Neural cell (in vitro differentiated cells): ENCODE measurements around the gene FAM186B. TPM values are rescaled to one million over a fixed set of nuclear protein-coding genes. Genes with fewer than 3 reads are reported as not detected.

Source experiments
- H2AFZ ChIP-seq: fragments of 200-600, 300-800 bp; sonication (generic), shearing (Covaris generic); 2 replicates; pipeline ENCODE4 v1.6.0; 2014; ENCODE audit warnings: low read depth, mild to moderate bottlenecking, antibody characterized with exemption, low read length, moderate library complexity
- H3F3A ChIP-seq: fragments of 200-600 bp; shearing (Covaris generic); 2 replicates; pipeline ENCODE4 v1.6.1; 2016; ENCODE audit warnings: mild to moderate bottlenecking, moderate library complexity, mixed read lengths, antibody characterized with exemption, low read length; ENCODE audit not compliant: insufficient read depth, poor library complexity, severe bottlenecking
- H3K27ac ChIP-seq: fragments of 200-600, 300-800 bp; sonication (generic), shearing (Covaris generic); 2 replicates; pipeline ENCODE4 v1.5.1; 2014; ENCODE audit warnings: mild to moderate bottlenecking, low read length, moderate library complexity
- H3K27me3 ChIP-seq: fragments of 300-800, 200-600 bp; sonication (generic), shearing (Covaris generic); 2 replicates; pipeline ENCODE4 v1.6.0; 2014; ENCODE audit warnings: mild to moderate bottlenecking, low read depth, low read length, moderate library complexity; ENCODE audit not compliant: insufficient read depth
- H3K36me3 ChIP-seq: fragments of 300-800, 200-600 bp; sonication (generic), shearing (Covaris generic); 2 replicates; pipeline ENCODE4 v1.5.1; 2014; ENCODE audit warnings: mild to moderate bottlenecking, antibody characterized with exemption, low read length, moderate library complexity; ENCODE audit not compliant: insufficient read depth
- H3K4me2 ChIP-seq: fragments of 300-800, 200-600 bp; sonication (generic), shearing (Covaris generic); 2 replicates; pipeline ENCODE4 v1.6.0; 2014; ENCODE audit warnings: mild to moderate bottlenecking, low read length
- H3K4me3 ChIP-seq: fragments of 300-800, 200-600 bp; sonication (generic), shearing (Covaris generic); 2 replicates; pipeline ENCODE4 v1.5.1; 2014; ENCODE audit warnings: mild to moderate bottlenecking, low read length, moderate library complexity
- H3K79me2 ChIP-seq: fragments of 200-600 bp; shearing (Covaris generic); replicated peaks from 2 replicates; pipeline ENCODE4 v1.6.0; 2014; ENCODE audit warnings: mild to moderate bottlenecking, low read length, moderate library complexity; ENCODE audit not compliant: insufficient read depth
- H3K9ac ChIP-seq: fragments of 300-800, 200-600 bp; sonication (generic), shearing (Covaris generic); 2 replicates; pipeline ENCODE4 v1.6.1; 2016; ENCODE audit warnings: mild to moderate bottlenecking, low read length, mixed read lengths
- H3K9me2 ChIP-seq: fragments of 200-600 bp; shearing (Covaris generic); 2 replicates; pipeline ENCODE4 v1.6.1; 2016; ENCODE audit warnings: mild to moderate bottlenecking, low read length, mixed read lengths; ENCODE audit not compliant: insufficient read depth
- H3K9me3 ChIP-seq: fragments of 200-600, 300-800 bp; sonication (generic), shearing (Covaris generic); 2 replicates; pipeline ENCODE4 v1.6.1; 2016; ENCODE audit warnings: mild to moderate bottlenecking, mixed run types, low read length, moderate library complexity, mixed read lengths
- H4K20me1 ChIP-seq: fragments of 200-600 bp; shearing (Covaris generic); 2 replicates; pipeline ENCODE4 v1.6.1; 2016; ENCODE audit warnings: mild to moderate bottlenecking, mixed run types; ENCODE audit not compliant: insufficient read depth
- CTCF ChIP-seq: fragments of 450-650 bp; IDR thresholded peaks from 2 replicates; pipeline ENCODE4 v1.5.1; 2014; ENCODE audit warnings: antibody characterized with exemption, mild to moderate bottlenecking, moderate library complexity; ENCODE audit not compliant: poor library complexity, severe bottlenecking
- EP300 ChIP-seq: fragments of 450-650 bp; conservative IDR thresholded peaks from 2 replicates; pipeline ENCODE4 v1.6.1; 2014; ENCODE audit warnings: antibody characterized with exemption, mild to moderate bottlenecking, moderate library complexity; ENCODE audit not compliant: poor library complexity, severe bottlenecking
- EZH2 ChIP-seq: fragments of 200-600, 300-800 bp; shearing (Covaris generic), sonication (generic); IDR thresholded peaks from 2 replicates; pipeline ENCODE4 v1.6.1; 2014; ENCODE audit warnings: antibody characterized with exemption, low read length, borderline replicate concordance, mild to moderate bottlenecking; ENCODE audit not compliant: insufficient read depth, poor library complexity, severe bottlenecking
- MXI1 ChIP-seq: fragments of 450-650 bp; conservative IDR thresholded peaks from 2 replicates; pipeline ENCODE4 v1.6.1; 2014; ENCODE audit warnings: antibody characterized with exemption, mild to moderate bottlenecking; ENCODE audit not compliant: poor library complexity, severe bottlenecking
- POLR2AphosphoS5 ChIP-seq: IDR thresholded peaks from 2 replicates; pipeline ENCODE4 v1.6.1; 2012
- RAD21 ChIP-seq: fragments of 450-650 bp; conservative IDR thresholded peaks from 2 replicates; pipeline ENCODE4 v1.6.1; 2014; ENCODE audit warnings: antibody characterized with exemption, mild to moderate bottlenecking, moderate library complexity
- REST ChIP-seq: IDR thresholded peaks from 2 replicates; pipeline ENCODE4 v1.6.1; 2012; ENCODE audit warnings: borderline replicate concordance
- SMC3 ChIP-seq: fragments of 450-650 bp; conservative IDR thresholded peaks from 2 replicates; pipeline ENCODE4 v1.6.1; 2014; ENCODE audit warnings: antibody characterized with exemption, mild to moderate bottlenecking, moderate library complexity; ENCODE audit not compliant: poor library complexity
- TAF1 ChIP-seq: IDR thresholded peaks from 2 replicates; pipeline ENCODE4 v1.6.1; 2012; ENCODE audit warnings: low read depth
- polyA plus RNA-seq: library from polyadenylated mRNA; depleted of rRNA; stranded (reverse); fragments of >200 nt; gene quantifications from 2 replicates; pipeline ENCODE4 v1.2.3, GENCODE V29; 2014

Gene FAM186B
- polyA plus RNA-seq, 1 donor from 2014 or later, result not detected

GRCh38 chr12:49565406-49566265 lies 39.8 kb downstream of the FAM186B start:
- TF ChIP-seq REST (no peak), RAD21 (no peak), TAF1 (no peak), CTCF (no peak), EZH2 (no peak), SMC3 (no peak), POLR2AphosphoS5 (no peak)
- Histone ChIP-seq H3K9ac (no peak overlapping the region), H3K36me3 (no peaks in the 10 kb centered on the region), H3K27me3 (no peaks in the 10 kb centered on the region), H3F3A (no peaks in the 10 kb centered on the region), H3K27ac (no peak overlapping the region), H3K9me2 (no peaks in the 10 kb centered on the region), H2AFZ (no peak overlapping the region), H3K4me3 (no peak overlapping the region), H3K79me2 (peaks cover 11% of the 10 kb centered on the region), H4K20me1 (no peaks in the 10 kb centered on the region), H3K9me3 (no peaks in the 10 kb centered on the region), H3K4me2 (no peak overlapping the region)

- H3K27me3 ChIP-seq, result no peaks in the 10 kb centered on the region
- no peak overlapping the region for H3K27ac ChIP-seq
- no peak overlapping the region for H2AFZ ChIP-seq
- peaks cover 11% of the 10 kb centered on the region for H3K79me2 ChIP-seq
- no peaks in the 10 kb centered on the region for H3K9me2 ChIP-seq
- no peak for TF ChIP-seq SMC3
- TF ChIP-seq CTCF, result no peak
- no peak for TF ChIP-seq TAF1
- TF ChIP-seq RAD21, result no peak
- no peak for TF ChIP-seq MXI1
- TF ChIP-seq EZH2, result no peak
- no peak for TF ChIP-seq EP300
- TF ChIP-seq REST, result no peak
- no peak for TF ChIP-seq POLR2AphosphoS5
- H3F3A ChIP-seq, result no peaks in the 10 kb centered on the region
- no peaks in the 10 kb centered on the region for H4K20me1 ChIP-seq
- H3K9ac ChIP-seq, result no peak overlapping the region
- H3K36me3 ChIP-seq, result no peaks in the 10 kb centered on the region
- H3K4me3 ChIP-seq, result no peak overlapping the region
- H3K9me3 ChIP-seq, result no peaks in the 10 kb centered on the region
- no peak overlapping the region for H3K4me2 ChIP-seq
Measured at GRCh38 chr12:49564686-49565405, 40.6 kb downstream of the FAM186B start.
